Activated gamma-delta T cell (primary cell): Measurements from ENCODE around the gene SIM1.

Experiments
- DNase-seq: peaks from one replicate; lab custom pipeline; 2025; lab: John Stamatoyannopoulos, UW

Gene SIM1

DNA sequence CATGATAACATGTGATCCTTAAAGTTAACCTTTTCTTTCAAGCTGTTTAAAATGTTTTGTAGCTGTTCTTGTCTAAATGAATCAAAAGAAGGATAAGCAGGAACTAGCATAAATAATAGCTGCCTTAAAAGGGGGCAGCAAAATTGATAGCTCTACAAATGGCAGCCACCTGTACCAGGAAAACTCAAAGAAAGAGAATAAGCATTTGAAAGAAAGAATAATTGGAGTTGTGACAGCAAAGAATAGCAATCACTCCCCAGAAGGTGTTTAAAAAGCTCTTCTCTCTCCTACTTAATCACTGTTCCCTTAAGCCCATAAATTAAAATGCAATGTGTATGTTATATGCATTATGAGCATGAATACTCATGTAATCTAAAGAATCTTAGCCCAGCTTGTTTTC is 114.6 kb downstream of the SIM1 start:
- DNase-seq, result no peak

DNA sequence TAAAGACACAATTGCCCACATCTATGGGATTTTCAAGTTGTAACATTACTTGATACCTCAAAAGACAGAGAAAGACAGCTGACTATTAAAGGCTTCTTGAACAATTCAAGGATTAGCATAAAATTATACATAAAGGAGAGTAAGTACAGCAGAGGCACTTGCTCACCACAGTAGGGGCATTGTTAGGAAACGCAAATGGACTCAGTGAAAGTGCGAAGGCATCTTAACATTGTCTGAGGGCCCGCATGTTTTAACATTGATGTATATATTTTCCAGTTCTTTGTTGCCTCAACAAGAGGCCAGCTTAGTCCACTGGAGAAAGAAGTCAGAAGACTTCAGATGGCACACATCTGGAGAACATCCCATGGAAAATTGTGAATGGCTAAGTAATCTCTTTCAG is 115.4 kb downstream of the SIM1 start:
- DNase-seq, result no peak

DNA sequence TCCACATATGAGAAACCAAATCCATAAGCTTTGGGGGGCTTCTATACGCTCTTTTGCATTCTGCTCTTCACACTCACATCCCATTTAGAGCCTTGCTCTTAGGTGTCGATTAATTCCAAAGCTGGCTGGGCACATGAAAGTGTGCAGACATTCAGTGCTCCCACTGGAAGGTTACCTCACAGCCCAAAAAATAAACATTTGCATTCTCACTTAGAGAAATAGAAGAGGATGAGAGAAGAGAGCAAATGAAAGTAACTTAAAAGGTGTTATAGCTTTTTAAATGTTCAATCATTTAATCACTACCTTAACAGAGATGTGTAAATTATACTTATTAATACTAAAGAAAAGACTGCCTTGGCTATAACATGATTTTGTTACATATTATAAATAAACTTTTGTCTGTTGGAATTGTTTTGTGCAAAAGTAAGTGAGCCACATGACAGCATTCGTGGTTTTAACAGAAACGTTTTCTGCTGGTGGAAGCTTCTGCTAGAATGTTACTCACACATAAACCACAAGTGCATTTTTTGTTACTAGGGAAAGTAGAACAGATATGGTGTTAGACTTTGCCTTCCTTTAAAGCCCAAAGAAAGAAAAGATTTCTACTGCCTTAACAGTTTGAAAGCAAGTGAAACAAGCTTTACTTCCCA is 116.7 kb downstream of the SIM1 start:
- no peak for DNase-seq

DNA sequence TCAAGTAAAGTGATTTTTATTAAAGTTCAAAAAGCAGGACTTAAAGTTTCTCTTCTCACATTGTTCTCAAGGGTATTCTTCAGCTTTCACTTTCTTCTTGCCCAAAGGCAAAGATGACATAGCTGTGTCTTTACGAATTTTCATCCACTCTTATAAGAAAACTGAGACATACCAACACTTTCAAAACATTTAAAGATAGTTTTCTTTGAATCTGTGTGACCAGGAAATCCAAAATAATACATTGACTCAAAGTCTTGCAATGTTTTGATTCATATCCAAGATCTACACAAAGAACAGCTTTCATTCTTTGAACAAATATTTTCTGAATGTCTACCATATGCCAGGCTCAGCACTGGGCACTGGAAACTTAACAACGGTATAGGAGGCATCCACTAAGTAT is 117.9 kb downstream of the SIM1 start:
- no peak for DNase-seq

DNA sequence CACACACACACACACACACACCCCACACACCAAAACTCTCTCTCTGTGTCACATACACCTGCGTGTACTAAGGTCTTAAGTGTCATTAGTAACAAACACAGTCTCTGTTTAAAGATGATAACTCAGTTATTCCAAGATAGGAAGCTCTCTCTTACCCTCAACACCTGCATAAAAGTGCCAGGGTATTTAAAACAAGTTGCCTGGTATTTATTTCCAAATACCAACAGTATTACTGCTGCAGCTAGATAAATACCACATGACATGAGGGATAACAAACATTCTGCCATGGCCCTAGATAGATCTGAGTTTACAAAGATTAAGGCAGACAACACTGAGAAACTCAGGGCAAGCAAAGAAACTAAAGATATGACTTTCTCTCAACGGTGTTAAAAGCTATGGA is 118.5 kb downstream of the SIM1 start:
- DNase-seq, result no peak

DNA sequence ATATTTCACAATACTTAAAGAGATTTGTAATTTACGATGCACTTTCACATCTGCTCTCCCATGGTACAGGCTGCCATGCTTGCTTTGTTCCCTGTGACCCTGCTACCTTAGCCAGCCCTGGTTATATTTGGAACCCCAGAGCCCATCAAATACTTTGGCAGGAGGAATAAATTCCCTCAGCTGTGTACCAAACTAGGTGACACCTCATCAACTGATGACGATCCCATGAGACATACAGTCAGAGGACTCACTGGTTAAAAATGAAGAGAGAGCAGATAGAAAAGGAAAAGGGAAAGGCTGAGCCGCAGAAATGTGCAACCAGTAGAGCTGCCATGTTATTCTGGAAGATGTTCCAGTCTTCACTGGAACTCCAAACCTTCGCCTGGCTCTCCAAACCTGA is 120.0 kb downstream of the SIM1 start:
- no peak for DNase-seq

DNA sequence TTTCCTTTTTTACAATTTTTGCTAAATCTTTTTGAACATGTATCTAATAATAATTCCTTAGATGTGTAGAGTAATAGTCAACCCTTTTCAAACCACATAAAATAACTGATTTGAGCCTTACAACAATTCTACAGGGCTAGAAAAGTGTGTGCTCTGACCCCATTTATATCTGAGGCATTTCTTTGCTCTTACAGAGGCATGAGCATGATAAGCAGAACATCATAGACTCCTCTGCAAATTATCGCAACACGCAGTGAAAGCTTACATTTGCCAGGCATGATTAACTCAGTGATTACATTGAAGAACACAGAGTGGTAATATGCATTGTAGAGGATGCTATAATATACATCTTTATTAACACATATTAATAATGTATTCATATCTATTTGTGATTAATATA is 120.4 kb downstream of the SIM1 start:
- no peak for DNase-seq

DNA sequence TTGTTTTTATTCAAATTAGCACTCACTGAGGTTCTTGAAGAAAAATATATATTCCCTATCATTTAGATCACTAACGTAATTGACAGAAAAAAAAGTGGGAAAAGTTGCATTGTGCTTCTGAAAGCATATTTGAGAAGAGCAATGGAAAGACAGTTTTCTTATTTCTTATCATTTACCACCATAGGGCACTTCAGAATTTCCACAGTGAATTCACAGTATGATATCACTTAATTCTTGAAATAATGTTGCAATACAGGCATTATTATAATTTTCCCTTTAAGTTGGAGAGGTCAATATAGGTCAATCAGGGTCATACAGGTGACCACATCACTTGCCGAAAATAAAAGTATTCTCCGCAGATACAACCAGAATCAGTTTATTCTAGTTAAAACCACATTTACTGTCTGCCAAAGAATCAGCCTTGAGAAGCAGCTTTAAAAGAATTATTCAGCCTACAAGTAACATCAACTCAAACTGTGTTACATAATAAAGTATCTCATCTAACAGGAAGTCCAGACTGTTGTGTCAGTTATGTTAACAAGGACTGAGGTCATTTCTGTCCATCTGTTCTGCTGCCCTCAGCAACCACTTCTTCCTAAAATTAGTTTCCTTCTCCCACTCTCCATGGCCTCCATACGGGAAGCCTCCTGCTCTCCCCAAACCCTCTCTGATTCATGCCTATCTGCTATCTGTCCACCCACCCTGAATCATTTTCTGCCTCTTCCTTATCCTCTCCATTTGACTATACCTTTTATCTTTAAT is 121.2 kb downstream of the SIM1 start:
- no peak for DNase-seq

DNA sequence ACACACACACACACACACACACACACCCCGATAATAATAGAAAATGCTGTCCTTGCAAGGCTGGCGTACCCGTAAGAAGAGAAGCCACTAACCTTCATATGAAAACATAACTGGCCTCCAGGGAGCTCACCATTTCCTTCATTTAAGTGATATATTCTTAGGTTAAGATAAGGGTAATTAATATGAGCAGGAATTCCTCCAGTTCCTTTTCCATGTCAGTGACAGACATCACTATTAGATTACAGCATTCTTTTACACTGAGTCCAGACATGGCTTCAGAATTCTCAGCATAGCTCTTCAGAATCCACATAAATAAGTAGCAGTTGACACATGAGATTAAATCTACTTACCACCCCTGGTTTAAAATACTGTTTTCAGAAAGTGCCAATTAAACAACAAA is 121.9 kb downstream of the SIM1 start:
- no peak for DNase-seq

DNA sequence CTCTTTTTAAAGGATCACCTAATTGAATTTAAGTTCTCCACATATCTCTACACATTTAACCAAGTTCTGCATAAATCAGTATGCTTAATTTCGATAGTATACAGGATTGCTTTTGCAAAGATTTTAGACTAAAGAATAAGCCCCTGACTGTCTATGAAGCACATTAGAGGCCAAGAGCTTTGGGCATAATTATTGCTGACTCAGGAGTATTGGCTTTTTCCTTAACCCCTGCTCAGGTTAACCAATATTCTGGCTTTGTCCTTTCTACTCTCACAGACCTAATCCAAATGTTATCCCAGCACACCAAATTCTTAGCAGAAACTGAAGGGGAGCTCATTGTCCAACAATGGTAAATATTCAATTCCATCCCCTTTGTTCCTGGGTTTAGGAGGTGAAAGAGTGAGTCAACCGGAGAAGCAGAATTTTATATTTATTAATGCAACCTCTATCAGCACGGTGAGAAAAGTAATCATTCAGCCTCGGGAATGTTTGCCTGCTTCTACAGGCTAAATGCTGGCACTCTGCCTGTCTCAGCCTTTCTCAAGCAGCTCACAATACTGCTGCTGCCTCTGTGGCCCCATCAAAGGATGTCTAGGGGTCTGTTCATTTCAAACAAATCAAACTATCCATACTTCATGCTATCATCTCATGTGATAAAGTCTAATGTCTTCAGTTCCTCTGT is 125.0 kb downstream of the SIM1 start:
- DNase-seq, result no peak

DNA sequence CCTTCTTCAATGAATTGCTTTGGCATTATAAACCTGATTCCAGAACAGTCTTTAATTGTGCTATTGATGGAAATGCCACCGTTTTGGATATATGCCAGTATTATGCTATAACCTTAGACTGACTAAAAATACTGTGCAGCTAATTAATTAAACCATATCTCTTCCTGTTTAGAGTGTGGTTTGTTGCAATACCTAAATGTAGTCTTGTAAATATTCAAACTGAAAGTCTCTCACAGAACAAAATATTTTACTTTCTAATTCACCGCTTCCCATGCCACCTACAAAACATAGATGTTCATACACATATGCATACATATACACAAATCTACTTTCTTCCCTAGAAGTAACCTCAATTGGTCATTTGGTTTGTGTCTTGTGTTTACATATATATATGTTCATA is 126.6 kb downstream of the SIM1 start:
- no peak for DNase-seq

DNA sequence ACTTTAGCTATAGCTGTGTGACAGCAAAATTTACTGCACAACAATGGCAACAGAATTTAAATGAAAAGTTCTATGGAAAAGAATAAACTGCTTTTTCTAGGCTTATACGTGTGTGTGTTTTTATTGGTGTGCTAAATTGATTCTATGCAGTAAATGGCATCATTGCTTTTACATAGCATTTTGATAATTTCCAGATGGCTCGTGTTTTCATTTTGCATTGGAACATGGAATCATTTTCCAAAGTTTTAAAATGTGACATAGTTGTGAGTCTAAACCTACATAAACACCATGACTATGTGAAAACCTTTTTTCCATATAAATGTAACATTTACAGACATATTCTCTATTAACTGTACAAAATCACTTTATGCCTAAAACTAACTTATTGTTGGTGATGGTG is 127.8 kb downstream of the SIM1 start:
- DNase-seq, result no peak

DNA sequence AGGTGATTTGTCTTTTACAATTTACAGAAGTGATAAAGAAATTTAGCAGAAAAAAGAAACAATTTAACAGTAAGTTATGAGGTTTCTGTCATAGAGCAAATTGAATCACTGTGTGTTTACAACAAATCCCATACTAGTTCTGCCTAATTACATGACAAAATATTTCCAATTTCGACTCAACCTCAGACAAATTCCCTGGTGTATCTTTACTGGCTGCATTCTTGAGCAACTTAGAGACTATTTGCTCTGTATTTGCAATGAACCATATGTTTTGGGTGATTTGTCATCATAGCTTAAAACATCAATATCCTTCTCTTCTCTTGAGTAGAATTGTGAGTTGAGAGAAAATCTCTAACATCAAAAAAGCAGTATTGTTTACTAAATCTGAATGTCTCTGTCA is 128.7 kb downstream of the SIM1 start:
- DNase-seq, result no peak
